NCI-H446 (cell line): Measurements from ENCODE around the gene CENPB.

ENCODE experiments used
- DNase-seq, 2 experiments: peaks; one replicate each; lab custom pipeline; 2025; lab: John Stamatoyannopoulos, UW

Gene CENPB

DNA sequence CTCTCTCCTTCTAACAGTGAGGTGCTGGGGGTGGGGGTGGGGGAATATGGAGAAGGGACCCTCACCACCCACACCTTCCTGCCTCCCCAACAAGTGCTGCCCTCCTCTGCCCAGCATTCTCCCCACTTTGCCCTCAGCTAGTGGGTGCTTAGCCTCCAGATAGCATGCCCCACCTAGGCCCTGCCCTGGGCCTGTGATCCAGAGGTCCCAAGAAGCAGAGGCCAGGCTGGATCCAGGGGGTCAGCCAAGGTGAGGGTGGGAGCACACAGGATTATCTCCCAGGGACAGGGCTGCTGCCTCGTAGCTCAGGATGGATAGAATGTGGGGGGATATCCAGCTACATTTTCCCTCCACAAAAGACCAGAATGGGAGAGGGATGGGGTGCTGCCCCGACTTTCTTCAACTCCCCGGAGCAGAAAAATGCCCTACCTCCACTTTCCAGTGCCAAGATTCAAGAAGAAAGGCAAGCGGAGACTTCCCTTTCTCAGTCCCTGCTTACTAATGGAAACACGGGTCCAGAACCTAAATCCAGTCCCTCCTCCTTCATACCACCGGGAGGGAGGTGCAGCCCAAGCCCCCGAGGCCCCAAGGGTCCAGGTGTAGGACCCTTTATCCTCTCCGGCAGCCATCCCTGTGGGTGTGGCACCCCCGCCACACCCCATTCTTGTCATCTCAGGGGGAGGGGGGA lies 20.0 kb downstream of the CENPB start:
- no peak for DNase-seq

- DNase-seq, result no peak
These were observed 21.2 kb downstream of the CENPB start for GRCh38 chr20:3765171-3765882.

DNA sequence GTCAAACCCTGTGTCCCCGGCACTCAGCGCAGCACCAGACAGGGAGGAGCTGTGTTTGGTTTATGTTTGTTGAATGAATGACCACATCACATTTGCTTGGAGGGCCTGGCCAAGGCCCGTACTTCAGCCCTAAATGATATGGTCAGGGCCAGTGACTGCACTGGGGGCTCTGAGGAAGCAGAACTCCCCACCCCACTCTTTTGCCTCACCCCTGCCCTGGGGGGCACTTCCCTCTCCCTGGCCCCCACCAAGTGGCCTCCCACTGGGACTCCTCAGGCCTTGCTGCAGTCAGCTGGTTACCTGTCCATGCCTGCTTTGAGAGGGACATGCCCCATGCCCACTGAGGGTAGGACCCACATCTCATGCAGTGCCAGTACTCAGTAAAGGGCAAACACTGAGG lies 21.9 kb downstream of the CENPB start:
- no peak for DNase-seq

DNA sequence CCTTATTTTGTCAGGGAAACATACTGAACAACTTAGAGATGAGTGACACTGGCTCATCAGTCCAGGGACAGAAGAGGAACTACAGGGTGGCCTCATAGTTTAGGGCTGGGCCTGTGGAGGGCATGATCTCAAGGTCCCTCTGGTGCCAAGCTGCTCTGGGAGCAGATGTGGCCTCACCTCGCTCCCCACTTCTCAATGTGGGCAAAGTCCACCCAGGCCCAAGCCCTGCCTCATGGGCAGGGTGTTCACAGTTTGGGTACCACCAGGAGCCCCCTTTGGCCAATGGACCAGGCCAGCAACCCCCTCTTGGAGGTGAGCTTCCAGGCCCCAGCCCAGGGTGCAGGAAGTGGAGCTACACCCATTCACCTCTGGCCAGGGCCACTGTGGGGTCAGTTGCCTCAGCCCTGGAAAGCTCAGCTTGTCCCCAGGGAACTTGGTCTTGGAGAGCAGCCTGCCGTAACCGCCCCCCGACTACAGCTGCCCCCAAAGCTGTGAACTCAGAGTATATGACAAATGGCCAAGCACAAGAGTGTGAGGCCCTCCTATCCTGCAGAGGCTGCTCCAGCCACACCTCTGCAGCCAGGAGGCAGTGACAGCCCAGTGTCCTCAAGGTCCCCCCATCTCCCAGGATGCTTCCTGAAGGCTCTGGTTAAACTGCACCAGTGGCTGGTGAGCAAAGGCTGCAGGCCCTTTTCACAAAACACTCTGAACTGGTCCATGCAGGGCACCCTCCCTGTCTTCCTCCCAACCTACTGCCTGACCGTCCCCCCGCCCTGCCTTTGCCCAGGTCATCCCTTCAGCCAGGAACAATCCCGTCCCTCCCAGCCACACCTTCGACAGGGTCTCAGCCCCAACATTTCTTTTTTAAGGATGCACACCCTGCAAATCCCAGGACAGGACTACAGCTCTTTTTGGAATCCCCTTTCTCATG lies 22.6 kb downstream of the CENPB start:
- no peak for DNase-seq

- no peak for DNase-seq
These were observed 25.7 kb downstream of the CENPB start for GRCh38 chr20:3760655-3761348.

- no peak for DNase-seq
These were observed 26.7 kb downstream of the CENPB start for GRCh38 chr20:3759884-3760283.

DNA sequence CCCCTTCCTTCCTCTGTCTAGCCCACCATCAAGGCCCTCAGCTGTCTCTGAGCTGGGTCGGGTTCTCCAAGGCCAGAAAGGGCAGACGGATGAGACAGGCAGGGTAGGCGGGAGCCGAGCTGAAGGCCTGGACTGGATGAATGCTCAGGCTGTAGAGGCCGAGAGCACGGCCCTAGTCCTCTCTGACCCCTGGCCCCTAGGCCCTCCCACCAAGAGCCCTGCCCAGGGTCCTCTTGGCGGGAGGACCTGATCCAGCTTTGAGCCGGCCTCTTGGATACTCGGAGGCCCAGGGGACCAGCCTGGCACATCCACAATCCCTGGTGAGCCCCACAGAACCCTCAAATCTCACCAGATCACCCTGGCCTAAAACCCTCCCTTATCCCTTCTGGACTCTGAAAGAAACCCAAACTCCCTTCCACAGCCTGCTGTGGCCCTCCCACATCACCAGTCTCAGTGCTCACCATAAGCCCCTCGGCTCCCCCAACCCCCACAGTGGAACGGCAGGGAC lies 27.2 kb downstream of the CENPB start:
- no peak for DNase-seq

- DNase-seq, result no peak
These were observed 28.0 kb downstream of the CENPB start for GRCh38 chr20:3758566-3758965.

DNA sequence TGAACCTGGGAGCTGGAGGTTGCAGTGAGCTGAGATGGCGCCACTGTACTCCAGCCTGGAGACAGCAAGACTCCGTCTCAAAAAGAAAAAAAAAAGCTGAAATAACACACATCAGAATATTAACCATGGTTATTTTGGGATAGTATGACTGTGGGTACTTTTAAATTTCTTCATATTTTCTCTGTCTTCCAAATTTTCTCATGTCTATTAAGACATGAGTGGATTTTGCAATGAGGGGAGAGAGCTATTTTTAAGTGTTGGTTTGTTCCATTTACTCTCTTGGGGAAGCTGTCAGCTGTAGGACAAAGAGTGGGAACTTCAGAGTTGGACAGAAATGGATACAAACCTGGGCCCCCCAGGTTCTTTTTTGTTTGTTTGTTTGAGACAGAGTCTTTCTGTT lies 29.3 kb downstream of the CENPB start:
- no peak for DNase-seq

DNA sequence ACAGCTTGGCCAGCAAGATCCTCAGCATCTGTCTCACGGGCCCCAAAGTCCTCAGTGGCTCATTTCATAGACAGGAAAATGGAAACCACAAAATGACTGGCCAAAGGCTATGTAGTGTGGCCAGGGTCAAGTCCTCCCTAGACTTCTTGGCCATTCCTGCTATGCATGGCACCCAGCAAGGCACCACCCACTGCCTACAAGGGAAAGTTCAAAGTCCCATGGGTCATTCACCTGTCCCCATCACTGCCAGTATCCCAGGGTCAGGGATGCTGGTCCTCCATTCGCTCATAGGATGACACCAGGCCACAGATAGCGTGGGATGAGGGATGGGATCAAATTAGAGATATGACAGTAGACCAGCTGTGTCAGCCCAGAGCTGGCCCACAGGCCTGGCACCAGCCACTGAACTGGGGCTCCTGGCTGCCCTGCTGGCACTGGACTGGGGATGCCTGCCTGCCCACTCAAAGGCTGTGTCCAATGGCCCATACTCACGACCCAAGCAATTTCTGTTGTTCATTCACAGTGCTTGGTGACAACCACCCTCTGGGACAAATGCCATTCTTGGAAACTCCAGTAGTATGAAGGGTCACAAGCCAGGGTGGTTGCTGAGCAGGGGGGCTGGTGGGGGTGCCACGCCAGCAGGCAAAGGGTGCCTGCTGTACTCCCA lies 30.6 kb downstream of the CENPB start:
- no peak for DNase-seq

DNA sequence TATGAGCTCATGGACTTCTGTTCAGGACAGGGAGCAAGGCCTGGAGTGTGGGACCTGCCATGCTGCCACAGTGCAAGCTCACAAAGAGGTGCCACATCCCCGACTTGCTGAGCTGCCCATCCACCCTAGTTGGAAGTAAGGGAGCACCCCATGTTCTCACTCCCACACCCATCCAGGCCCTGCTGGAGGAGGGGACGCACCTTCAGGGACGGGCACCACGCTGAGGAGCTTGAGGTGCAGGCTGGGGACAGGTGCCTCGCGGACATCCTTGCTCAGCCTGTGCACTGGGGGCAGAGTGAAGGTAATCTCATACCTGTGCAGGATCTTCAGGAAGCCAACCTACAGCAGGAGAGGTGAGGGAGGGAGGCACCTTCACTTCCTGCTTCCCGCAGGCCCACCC lies 31.3 kb downstream of the CENPB start:
- DNase-seq, result no peak

GRCh38 chr20:3754276-3754630 lies 32.3 kb downstream of the CENPB start:
- no peak for DNase-seq

GRCh38 chr20:3753501-3754275 lies 32.9 kb downstream of the CENPB start:
- no peak for DNase-seq

DNA sequence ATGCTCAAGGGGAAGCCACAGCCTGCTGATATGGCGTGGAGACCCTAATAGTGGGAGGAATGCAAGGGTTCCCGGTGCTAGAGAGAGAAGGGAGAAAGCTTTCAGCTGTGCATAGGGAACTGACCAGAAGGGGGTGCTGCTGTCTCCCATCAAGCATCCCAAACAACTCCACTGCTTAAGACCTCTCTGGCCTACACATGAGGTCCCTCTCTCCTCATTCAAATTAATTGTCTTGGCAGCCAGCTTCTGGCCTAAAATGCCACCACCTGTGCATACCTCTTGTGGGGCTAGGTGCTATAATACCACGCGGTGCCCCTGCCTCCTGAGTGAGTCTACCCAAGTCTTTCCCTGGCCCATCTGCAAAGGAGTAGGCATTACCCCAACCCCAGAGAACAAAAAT lies 33.4 kb downstream of the CENPB start:
- peak; percentile 22 to 55 for DNase-seq

DNA sequence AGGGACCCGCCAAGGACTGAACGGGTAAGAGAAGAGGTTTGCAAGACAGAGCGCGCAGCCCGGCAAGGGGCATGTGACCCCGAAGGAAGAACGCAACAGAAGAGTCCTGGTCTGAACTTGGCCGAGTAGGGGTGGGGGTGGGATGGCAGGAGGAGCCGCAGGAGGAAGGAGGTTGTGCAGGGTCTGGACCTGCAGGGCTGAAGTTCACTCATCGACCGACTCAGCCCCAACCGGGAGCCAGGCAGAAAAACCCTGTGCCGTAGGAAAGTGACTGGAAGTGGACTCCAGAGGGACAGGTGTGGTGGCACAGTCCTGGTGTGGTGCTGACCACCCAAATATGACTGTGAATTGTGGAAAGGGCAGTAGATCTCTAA lies 34.2 kb downstream of the CENPB start:
- DNase-seq, result no peak

- no peak for DNase-seq
These were observed 34.7 kb downstream of the CENPB start for GRCh38 chr20:3751675-3752385.

GRCh38 chr20:3751305-3751674 lies 35.2 kb downstream of the CENPB start:
- no peak for DNase-seq

GRCh38 chr20:3749689-3750531 lies 36.6 kb downstream of the CENPB start:
- peak; percentile 47 to 79 for DNase-seq

DNA sequence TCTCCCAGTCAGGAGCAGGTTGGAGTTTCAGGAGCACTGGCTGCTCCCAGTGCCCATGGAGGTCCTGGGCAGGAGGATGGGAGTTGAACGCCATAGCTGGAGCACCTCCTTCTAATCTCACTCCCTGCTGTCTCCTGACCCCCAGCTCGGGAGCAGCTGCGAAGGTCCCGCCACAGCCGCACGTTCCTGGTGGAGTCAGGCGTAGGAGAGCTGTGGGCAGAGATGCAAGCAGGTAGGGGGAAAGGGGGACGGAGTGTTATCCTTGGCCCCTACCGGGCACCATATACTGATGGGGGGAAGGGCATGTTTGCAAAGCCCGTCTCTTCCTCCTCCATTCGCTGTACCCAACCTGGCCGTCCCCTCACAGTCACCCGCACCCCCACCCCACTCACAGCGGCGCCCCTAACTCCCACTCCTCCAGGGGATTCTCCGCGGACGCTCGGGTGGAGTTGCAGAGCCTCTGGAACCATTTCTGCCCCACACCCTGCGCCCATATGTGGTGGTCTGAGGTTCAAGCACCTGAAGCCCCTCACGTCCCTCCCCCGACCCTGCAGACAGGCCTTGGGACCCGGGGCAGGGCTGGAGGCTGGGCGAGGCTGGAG lies 37.4 kb downstream of the CENPB start:
- no peak for DNase-seq
